Peyer's patch (tissue), 4 donors: ENCODE results near the gene MEGF6. TPM values are rescaled to one million over a fixed set of nuclear protein-coding genes. Genes with fewer than 3 reads are reported as not detected.
A peak's percentile ranks its signal among the peaks of the same experiment; 100 is the strongest.

Experiments used
- DNase-seq, 3 donors: peaks; one replicate each; pipeline ENCODE4 v3.0.0-alpha.2; 2017 to 2019
- H3K27ac ChIP-seq, 4 donors: fragments of 200-600 bp; sonication (generic); one replicate each; pipeline ENCODE4 v1.5.1; 2016 to 2019
- H3K27me3 ChIP-seq, 2 donors: fragments of 200-600 bp; sonication (generic); one replicate each; pipeline ENCODE4 v1.5.1; 2019
- H3K36me3 ChIP-seq, 3 donors: fragments of 200-600 bp; sonication (generic); one replicate each; pipeline ENCODE4 v1.5.1; 2016 to 2019
- H3K4me1 ChIP-seq, 4 donors: fragments of 200-600 bp; sonication (generic); one replicate each; pipeline ENCODE4 v1.5.1; 2016 to 2019
- H3K4me3 ChIP-seq, 4 donors: fragments of 200-600 bp; sonication (generic); 1 replicate in 3 of 4; 2 replicates in 1 of 4; pipeline ENCODE4 v1.5.1; 2016 to 2019; ENCODE audit warnings: mild to moderate bottlenecking in 1 of 4
- H3K9me3 ChIP-seq, 4 donors: fragments of 200-600 bp; sonication (generic); one replicate each; pipeline ENCODE4 v1.5.1; 2016 to 2019; ENCODE audit warnings: mild to moderate bottlenecking in 1 of 4
- CTCF ChIP-seq, 6 experiments: fragments of 450-650 bp in 4 of 6; fragments of 200-600 bp in 2 of 6; sonication (generic) in 1 of 6; IDR thresholded peaks; one replicate each; pipeline ENCODE4 v1.5.1; 2017 to 2019; ENCODE audit warnings: antibody characterized with exemption in 6 of 6, mild to moderate bottlenecking in 3 of 6, moderate library complexity in 1 of 6
- POLR2A ChIP-seq, 2 donors: fragments of 450-650 bp; IDR thresholded peaks; one replicate each; pipeline ENCODE4 v1.5.1; 2017; ENCODE audit warnings: antibody characterized with exemption in 2 of 2, mild to moderate bottlenecking in 2 of 2, moderate library complexity in 2 of 2
- total RNA-seq, 4 donors: library from RNA; depleted of rRNA; stranded (reverse); fragments of >200 nt; gene quantifications; one replicate each; pipeline ENCODE4 v1.1.0, GENCODE V29; 2016

MEGF6 gene
- total RNA-seq, 4 donors from 2014 or later = 2.5 to 61.1 (median 11.1) TPM

GRCh38 chr1:3456449-3456963, 154.8 kb downstream of the MEGF6 start:
- peak overlapping the region in 3 of 4 donors; percentile 90 to 99 (median 98) for H3K27ac ChIP-seq
- no peaks in the 10 kb centered on the region for H3K27me3 ChIP-seq

GRCh38 chr1:3455670-3456448, 155.4 kb downstream of the MEGF6 start:
- Histone ChIP-seq H3K9me3 (no peaks in the 10 kb centered on the region), H3K36me3 (no peaks in the 10 kb centered on the region), H3K4me3 (peak overlapping the region in 3 of 4 donors; percentile 51 to 97 (median 94)), H3K27me3 (no peaks in the 10 kb centered on the region), H3K27ac (peak overlapping the region in 3 of 4 donors; percentile 90 to 99 (median 98)), H3K4me1 (peaks cover 8 to 69% (median 16%) of the 10 kb centered on the region in 4 donors)
- DNase-seq = no peak
- TF ChIP-seq CTCF (IDR thresholded peaks at IDR 0.05) (no peak), POLR2A (IDR thresholded peaks at IDR 0.05) (no peak)

More at GRCh38 chr1:3456449-3456963, 154.8 kb downstream of the MEGF6 start:
- H3K4me3 ChIP-seq = peak overlapping the region in 2 of 4 donors; percentile 94 to 97
- no peaks in the 10 kb centered on the region for H3K36me3 ChIP-seq
- H3K9me3 ChIP-seq = no peaks in the 10 kb centered on the region
- TF ChIP-seq POLR2A (IDR thresholded peaks at IDR 0.05) = peak; percentile 49 to 76
- TF ChIP-seq CTCF (IDR thresholded peaks at IDR 0.05) = no peak
- DNase-seq = peak in 2 of 3 donors; percentile 84 to 85
- H3K4me1 ChIP-seq = peaks cover 8 to 75% (median 17%) of the 10 kb centered on the region in 4 donors

GRCh38 chr1:3454811-3455618, 156.3 kb downstream of the MEGF6 start:
- H3K27ac ChIP-seq = peak overlapping the region in 3 of 4 donors; percentile 90 to 99 (median 98)
- no peak for TF ChIP-seq CTCF (IDR thresholded peaks at IDR 0.05)
- peak in 1 of 2 donors; percentile 15 for TF ChIP-seq POLR2A (IDR thresholded peaks at IDR 0.05)
- H3K4me3 ChIP-seq = peak overlapping the region; percentile 51 to 97 (median 75)
- H3K27me3 ChIP-seq = no peaks in the 10 kb centered on the region
- DNase-seq = peak in 2 of 3 donors; percentile 72 to 80
- H3K36me3 ChIP-seq = no peaks in the 10 kb centered on the region
- peaks cover 8 to 64% (median 14%) of the 10 kb centered on the region in 4 donors for H3K4me1 ChIP-seq
- H3K9me3 ChIP-seq = no peaks in the 10 kb centered on the region

- peak in 1 of 2 donors; percentile 18 for TF ChIP-seq POLR2A (IDR thresholded peaks at IDR 0.05)
- peak; percentile 11 to 84 (median 58) for TF ChIP-seq CTCF (IDR thresholded peaks at IDR 0.05)
- H3K9me3 ChIP-seq = no peaks in the 10 kb centered on the region
- H3K4me3 ChIP-seq = peak within 1 kb of the TSS; percentile 51 to 97 (median 75)
- H3K36me3 ChIP-seq = no peaks in the 10 kb centered on the region
- no peaks in the 10 kb centered on the region for H3K27me3 ChIP-seq
- H3K27ac ChIP-seq = peak within 1 kb of the TSS in 3 of 4 donors; percentile 90 to 99 (median 98)
- H3K4me1 ChIP-seq = peaks cover 8 to 55% (median 13%) of the 10 kb centered on the region in 4 donors
- peak; percentile 29 to 96 (median 92) for DNase-seq
These were observed 157.2 kb downstream of the MEGF6 start, which contains the start of gene ARHGEF16 for GRCh38 chr1:3453891-3454810. Gene ARHGEF16, plus strand, starts transcription at chr1:3454665. Its CDS starts 8,420 bp downstream, at chr1:3463085.
